Measurements from ENCODE around the gene AXDND1.

DNA sequence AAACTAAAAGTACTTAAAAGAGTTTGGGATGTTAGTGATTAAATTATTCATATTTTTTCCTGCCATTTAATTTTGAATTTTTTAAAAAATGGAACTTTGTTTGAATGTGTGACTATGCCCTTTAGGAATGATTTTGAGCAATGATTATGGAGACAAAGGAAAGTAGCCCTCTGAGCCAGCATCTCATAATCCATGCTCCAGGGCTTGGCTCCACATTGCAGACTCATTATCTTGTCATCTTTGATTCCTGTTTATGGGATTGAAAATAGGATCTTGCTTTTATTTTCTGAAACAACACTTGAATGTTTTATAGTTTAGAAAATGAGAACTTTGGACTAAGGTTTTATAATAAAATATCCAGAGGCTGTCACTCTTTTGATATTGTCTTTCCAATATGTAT lies 14.5 kb downstream of the AXDND1 start:
- TF ChIP-seq EP300 (IDR thresholded peaks at IDR 0.05; ENCODE audit: borderline replicate concordance) (no peak), YY1 (IDR thresholded peaks at IDR 0.05; ENCODE audit: low read depth) (no peak), RAD21 (IDR thresholded peaks at IDR 0.05; ENCODE audit: low read depth) (no peak)

Data from Ishikawa (cell line).